ENCODE results near the gene ZNF132.

GRCh38 chr19:58451358-58452101, 11.6 kb upstream of the ZNF132 start, which contains the start of gene ZNF324B:
- TF ChIP-seq POLR2A (IDR thresholded peaks at IDR 0.05): peak; percentile 72 to 85
- TF ChIP-seq, protein P1, sequence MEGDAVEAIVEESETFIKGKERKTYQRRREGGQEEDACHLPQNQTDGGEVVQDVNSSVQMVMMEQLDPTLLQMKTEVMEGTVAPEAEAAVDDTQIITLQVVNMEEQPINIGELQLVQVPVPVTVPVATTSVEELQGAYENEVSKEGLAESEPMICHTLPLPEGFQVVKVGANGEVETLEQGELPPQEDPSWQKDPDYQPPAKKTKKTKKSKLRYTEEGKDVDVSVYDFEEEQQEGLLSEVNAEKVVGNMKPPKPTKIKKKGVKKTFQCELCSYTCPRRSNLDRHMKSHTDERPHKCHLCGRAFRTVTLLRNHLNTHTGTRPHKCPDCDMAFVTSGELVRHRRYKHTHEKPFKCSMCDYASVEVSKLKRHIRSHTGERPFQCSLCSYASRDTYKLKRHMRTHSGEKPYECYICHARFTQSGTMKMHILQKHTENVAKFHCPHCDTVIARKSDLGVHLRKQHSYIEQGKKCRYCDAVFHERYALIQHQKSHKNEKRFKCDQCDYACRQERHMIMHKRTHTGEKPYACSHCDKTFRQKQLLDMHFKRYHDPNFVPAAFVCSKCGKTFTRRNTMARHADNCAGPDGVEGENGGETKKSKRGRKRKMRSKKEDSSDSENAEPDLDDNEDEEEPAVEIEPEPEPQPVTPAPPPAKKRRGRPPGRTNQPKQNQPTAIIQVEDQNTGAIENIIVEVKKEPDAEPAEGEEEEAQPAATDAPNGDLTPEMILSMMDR (IDR thresholded peaks at IDR 0.05 in 4 of 5, conservative IDR thresholded peaks at IDR 0.05 in 1 of 5): no peak
